B cell (primary cell): ENCODE data around the gene PPP6R3.

Source experiments
- CTCF ChIP-seq: fragments of 200-600 bp; IDR thresholded peaks from one replicate; pipeline ENCODE4 v1.8.0; 2022; ENCODE audit warnings: antibody characterized with exemption, mild to moderate bottlenecking
- EZH2 ChIP-seq: IDR thresholded peaks from 2 replicates; pipeline ENCODE4 v1.6.1; 2012; ENCODE audit warnings: borderline replicate concordance, low read depth, mild to moderate bottlenecking, moderate library complexity, low read length; ENCODE audit not compliant: insufficient read depth, poor library complexity, severe bottlenecking

- TF ChIP-seq CTCF (no peak), EZH2 (no peak)
These were observed 23.3 kb upstream of the PPP6R3 start for GRCh38 chr11:68436985-68437926.
